Bronchial epithelial cell (primary cell): ENCODE measurements around the gene SLC37A2. TPM values are rescaled to one million over a fixed set of nuclear protein-coding genes. Genes with fewer than 3 reads are reported as not detected.
"Not testable (repeated sequence)": the region's sequence is repeated elsewhere in the genome, so short reads cannot be mapped to it uniquely, and the experiment has no call there.

Source experiments
- DNase-seq: peaks from one replicate; pipeline ENCODE4 v3.0.0-alpha.2; 2010; ENCODE audit warnings: low read depth
- FAIRE-seq: peaks from 2 replicates; lab custom pipeline; 2011; peaks lifted over from hg19 to GRCh38; lab: Jason Lieb, UNC
- H3K27me3 ChIP-seq: 2 replicates; pipeline ENCODE4 v1.5.1; 2011; ENCODE audit warnings: low read length; ENCODE audit not compliant: control insufficient read depth, insufficient read depth
- H3K36me3 ChIP-seq: 2 replicates; pipeline ENCODE4 v1.5.1; 2011; ENCODE audit warnings: low read length; ENCODE audit not compliant: control insufficient read depth, insufficient read depth
- H3K4me3 ChIP-seq: 2 replicates; pipeline ENCODE4 v1.5.1; 2011; ENCODE audit warnings: mild to moderate bottlenecking, low read depth, low read length, control low read depth
- total RNA-seq: library from RNA; depleted of rRNA; stranded (reverse); fragments of >200 nt; gene quantifications from 2 replicates; pipeline ENCODE4 v1.2.1, GENCODE V29; 2014
- TF ChIP-seq, protein P1 (sequence below): IDR thresholded peaks from 2 replicates; pipeline ENCODE4 v1.5.1; 2011; ENCODE audit warnings: mild to moderate bottlenecking, moderate library complexity, low read length, control low read depth, inconsistent platforms; ENCODE audit not compliant: insufficient read depth, severe bottlenecking

The SLC37A2 gene
- total RNA-seq, 1 donor from 2014 or later = 25.5 TPM

DNA sequence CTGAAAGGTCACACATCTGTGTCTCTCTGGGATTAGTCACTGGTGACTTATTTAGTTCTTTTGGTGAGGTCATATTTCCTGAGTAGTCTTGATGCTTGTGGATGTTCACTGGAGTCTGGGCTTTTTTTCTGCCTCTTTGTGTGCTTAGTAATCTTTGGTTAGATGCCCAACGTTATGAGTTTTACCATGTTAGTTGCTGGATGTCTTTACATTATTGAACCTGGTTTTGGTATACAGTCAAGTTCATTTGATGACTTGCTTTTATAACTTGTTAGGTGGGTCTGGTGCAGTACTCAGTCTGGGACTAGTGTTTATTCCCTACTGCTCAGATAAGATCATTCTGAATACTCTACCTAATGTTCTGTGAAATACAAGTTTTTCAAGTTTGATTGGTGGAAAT, 26.2 kb upstream of the SLC37A2 start:
- no peak for FAIRE-seq
- H3K36me3 ChIP-seq = no peaks in the 10 kb centered on the region
- no peak overlapping the region for H3K4me3 ChIP-seq
- TF ChIP-seq, protein P1, sequence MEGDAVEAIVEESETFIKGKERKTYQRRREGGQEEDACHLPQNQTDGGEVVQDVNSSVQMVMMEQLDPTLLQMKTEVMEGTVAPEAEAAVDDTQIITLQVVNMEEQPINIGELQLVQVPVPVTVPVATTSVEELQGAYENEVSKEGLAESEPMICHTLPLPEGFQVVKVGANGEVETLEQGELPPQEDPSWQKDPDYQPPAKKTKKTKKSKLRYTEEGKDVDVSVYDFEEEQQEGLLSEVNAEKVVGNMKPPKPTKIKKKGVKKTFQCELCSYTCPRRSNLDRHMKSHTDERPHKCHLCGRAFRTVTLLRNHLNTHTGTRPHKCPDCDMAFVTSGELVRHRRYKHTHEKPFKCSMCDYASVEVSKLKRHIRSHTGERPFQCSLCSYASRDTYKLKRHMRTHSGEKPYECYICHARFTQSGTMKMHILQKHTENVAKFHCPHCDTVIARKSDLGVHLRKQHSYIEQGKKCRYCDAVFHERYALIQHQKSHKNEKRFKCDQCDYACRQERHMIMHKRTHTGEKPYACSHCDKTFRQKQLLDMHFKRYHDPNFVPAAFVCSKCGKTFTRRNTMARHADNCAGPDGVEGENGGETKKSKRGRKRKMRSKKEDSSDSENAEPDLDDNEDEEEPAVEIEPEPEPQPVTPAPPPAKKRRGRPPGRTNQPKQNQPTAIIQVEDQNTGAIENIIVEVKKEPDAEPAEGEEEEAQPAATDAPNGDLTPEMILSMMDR = no peak
- no peaks in the 10 kb centered on the region for H3K27me3 ChIP-seq
- peak; percentile 90 for DNase-seq

DNA sequence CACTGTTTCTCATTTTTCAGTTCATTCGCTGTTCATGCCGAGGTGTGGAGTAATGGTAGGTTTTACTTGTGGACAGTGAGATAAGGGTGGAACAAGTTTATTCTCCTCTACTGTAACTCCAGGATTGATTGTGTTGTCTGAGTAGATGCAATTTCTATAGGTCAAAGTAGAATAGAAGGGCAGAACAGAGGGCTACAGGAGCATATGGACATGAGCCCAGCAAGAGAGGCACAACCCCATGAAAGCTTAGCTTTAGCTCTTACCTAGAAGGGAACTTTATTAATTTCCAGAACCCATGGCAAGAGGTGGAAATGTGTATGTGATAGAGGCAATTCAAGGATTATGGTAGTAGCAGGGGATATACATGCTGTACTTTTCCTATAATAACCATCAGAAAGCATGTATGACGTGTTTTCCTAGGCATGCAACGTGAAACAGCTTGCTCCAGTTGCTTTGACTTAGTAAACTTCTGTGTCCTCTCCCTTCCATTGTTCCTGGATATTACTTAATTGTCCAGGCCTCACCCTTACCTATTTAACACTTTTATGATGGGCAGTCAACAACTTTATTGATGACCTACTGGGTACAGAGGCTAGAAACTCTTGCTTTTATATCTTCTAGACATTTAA, 13.8 kb upstream of the SLC37A2 start:
- TF ChIP-seq, protein P1 = no peak
- DNase-seq = peak; percentile 81
- no peaks in the 10 kb centered on the region for H3K36me3 ChIP-seq
- FAIRE-seq = no peak
- H3K27me3 ChIP-seq = no peaks in the 10 kb centered on the region
- no peak overlapping the region for H3K4me3 ChIP-seq

DNA sequence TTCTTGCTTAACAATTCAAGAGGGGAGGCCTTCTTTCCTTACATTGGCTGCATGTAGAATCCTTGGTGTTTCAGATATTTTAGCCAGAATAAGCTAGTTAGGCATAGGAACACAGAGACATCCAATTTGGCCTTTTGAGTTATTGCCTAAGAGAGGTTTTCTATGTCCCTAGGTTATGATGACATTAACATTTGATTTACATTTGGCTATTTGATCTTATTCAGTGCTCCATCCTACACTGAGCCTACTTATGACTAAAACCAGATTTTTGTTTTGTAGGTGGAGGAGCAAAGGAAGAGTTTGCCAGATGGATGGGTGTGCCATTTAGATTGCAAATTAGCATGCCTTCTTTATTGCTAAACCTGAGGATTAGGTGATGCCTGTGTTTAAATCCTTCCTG, 11.1 kb upstream of the SLC37A2 start:
- no peak for FAIRE-seq
- no peak overlapping the region for H3K4me3 ChIP-seq
- no peaks in the 10 kb centered on the region for H3K36me3 ChIP-seq
- TF ChIP-seq, protein P1 = no peak
- no peak for DNase-seq
- H3K27me3 ChIP-seq = no peaks in the 10 kb centered on the region

DNA sequence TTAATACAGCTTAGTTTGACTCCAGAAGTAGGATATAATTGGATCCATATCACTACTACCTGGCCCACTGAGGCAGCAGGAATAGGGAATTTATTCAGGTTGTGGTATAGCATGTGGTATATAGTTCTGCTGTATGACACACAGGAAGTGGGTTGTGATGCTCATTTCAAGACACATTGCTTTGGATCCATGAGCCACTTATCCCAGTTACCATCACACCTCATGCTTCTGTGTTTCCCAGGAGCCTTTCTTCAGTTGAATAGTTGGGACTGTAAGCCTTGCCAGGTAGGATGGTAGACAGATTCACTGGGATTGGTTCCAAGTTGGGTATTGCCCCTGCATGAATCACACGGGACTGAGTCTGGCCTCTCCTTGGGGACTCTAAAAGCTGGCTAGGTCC, 9.9 kb upstream of the SLC37A2 start:
- DNase-seq (peak; percentile 56), FAIRE-seq (no peak)
- no peak overlapping the region for H3K4me3 ChIP-seq
- no peaks in the 10 kb centered on the region for H3K36me3 ChIP-seq
- H3K27me3 ChIP-seq = no peaks in the 10 kb centered on the region
- TF ChIP-seq, protein P1 = no peak

DNA sequence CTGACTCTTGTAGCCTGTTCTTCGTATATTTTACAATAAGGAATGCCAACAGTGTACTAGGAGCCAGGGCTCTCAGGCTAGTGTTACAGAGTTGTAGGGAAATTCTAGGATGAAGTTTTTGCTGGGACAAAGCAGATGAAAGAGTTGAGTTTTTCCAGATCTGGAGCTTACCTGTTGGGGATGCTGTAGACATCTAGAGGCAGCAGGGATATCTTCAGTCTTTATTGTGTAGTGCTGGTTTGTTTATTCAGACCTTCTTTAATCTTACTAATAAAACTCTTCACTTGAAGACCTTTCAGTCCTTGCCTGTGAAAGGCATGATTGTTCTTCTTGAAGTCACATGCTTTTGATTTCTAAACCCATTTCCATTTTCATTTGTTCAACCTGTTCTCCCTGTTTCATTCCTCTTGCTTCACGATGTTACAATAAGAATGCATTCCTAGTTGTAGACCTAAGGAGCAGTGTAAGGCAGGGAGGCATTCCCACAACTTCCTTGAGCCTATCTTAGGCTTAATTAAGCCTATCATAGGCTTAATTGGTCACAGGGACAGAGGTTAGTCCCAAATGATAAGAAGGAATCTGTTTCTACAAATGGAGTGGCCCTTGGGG, 7.9 kb upstream of the SLC37A2 start:
- H3K4me3 ChIP-seq = no peak overlapping the region
- FAIRE-seq = no peak
- H3K36me3 ChIP-seq = no peaks in the 10 kb centered on the region
- TF ChIP-seq, protein P1 = no peak
- H3K27me3 ChIP-seq = no peaks in the 10 kb centered on the region
- peak; percentile 50 for DNase-seq

DNA sequence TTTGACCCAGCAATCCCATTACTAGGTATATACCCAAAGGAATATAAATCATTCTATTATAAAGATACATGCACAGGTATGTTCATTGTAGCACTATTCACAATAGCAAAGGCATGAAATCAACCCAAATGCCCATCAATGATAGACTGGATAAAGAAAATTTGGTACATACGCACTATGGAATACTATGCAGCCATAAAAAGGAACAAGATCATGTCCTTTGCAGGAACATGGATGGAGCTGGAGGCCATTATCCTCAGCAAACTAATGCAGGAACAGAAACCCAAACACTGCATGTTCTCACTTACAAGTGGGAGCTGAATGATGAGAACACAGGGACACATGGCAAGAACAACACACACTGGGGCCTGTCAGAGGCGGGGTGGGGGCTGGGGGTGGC, 7.0 kb upstream of the SLC37A2 start:
- FAIRE-seq, H3K4me3 ChIP-seq, H3K36me3 ChIP-seq, DNase-seq, H3K27me3 ChIP-seq: not testable (repeated sequence)
